ENCODE measurements around the gene LMF2.

GRCh38 chr22:50548921-50549790 lies 41.7 kb upstream of the LMF2 start:
- TF ChIP-seq CTCF (IDR thresholded peaks at IDR 0.05) (no peak), SIN3A (IDR thresholded peaks at IDR 0.05; ENCODE audit: borderline replicate concordance, insufficient read depth, low read depth, low read length) (no peak), POLR2AphosphoS5 (IDR thresholded peaks at IDR 0.05; ENCODE audit: low read depth, low read length) (no peak)
